ENCODE data around the gene TEX2. TPM values are rescaled to one million over a fixed set of nuclear protein-coding genes. Genes with fewer than 3 reads are reported as not detected.
A peak's percentile ranks its signal among the peaks of the same experiment; 100 is the strongest.

TEX2 gene
- total and polyA plus RNA-seq, 4 experiments from 2014 or later, result 7.9 to 13.1 (median 10.7) TPM

- no peaks in the 10 kb centered on the region for H3K9me3 ChIP-seq (ENCODE audit: control insufficient read depth in 1 of 2, low read length in 2 of 2)
- H3K27me3 ChIP-seq (ENCODE audit: insufficient read depth, low read length), result no peaks in the 10 kb centered on the region
- POLR2A ChIA-PET (ENCODE audit: partially characterized antibody), result no interaction called here
- CTCF ChIA-PET (ENCODE audit: partially characterized antibody), result no interaction called here
- Mint-ChIP-seq H3K36me3 (peaks cover 2 to 9% of the 10 kb centered on the region in 2 donors), H3K4me1 (peaks cover 3 to 11% (median 9%) of the 10 kb centered on the region in 4 donors), H3K4me3 (no peak overlapping the region), H3K27me3 (no peaks in the 10 kb centered on the region), H3K27ac (peak overlapping the region in 1 of 7 donors; percentile 23), H3K9me3 (no peaks in the 10 kb centered on the region)
- H3K36me3 ChIP-seq (ENCODE audit: insufficient read depth, low read length), result no peaks in the 10 kb centered on the region
- H3K27ac ChIP-seq (ENCODE audit: low read depth, low read length), result no peak overlapping the region
- intact Hi-C loops (cut with micrococcal nuclease), result no loop called here
- no peak overlapping the region for H3K4me3 ChIP-seq (ENCODE audit: low read length in 2 of 2)
- H3K4me1 ChIP-seq (ENCODE audit: insufficient read depth, low read length), result no peaks in the 10 kb centered on the region
- no peak for DNase-seq
Observed at GRCh38 chr17:64219571-64219970, 43.5 kb downstream of the TEX2 start.

GRCh38 chr17:64218066-64218465, 45.0 kb downstream of the TEX2 start:
- Histone ChIP-seq H3K27me3 (ENCODE audit: insufficient read depth, low read length) (no peaks in the 10 kb centered on the region), H3K36me3 (ENCODE audit: insufficient read depth, low read length) (no peaks in the 10 kb centered on the region), H3K4me1 (ENCODE audit: insufficient read depth, low read length) (no peaks in the 10 kb centered on the region), H3K9me3 (ENCODE audit: control insufficient read depth in 1 of 2, low read length in 2 of 2) (no peaks in the 10 kb centered on the region), H3K27ac (ENCODE audit: low read depth, low read length) (no peak overlapping the region), H3K4me3 (ENCODE audit: low read length in 2 of 2) (no peak overlapping the region)
- ChIA-PET POLR2A (ENCODE audit: partially characterized antibody) (interaction anchor here (0.5 to 0.7 kb wide), 2 partner anchors 13 to 72 kb away, joined by 3 read pairs; no protein-coding TSS in a partner anchor), CTCF (ENCODE audit: partially characterized antibody) (interaction anchor here (1.5 kb wide), 1 partner anchor 11 kb away, joined by 5 read pairs; no protein-coding TSS in a partner anchor)
- Mint-ChIP-seq H3K9me3 (no peaks in the 10 kb centered on the region), H3K27ac (peak overlapping the region in 2 of 7 donors; percentile 52 to 55), H3K4me1 (peaks cover 3 to 11% (median 9%) of the 10 kb centered on the region in 4 donors), H3K27me3 (no peaks in the 10 kb centered on the region), H3K4me3 (no peak overlapping the region), H3K36me3 (peaks cover 13 to 14% of the 10 kb centered on the region in 2 donors)
- intact Hi-C loops (cut with micrococcal nuclease), result no loop called here
- no peak for DNase-seq

GRCh38 chr17:64217249-64217691, 45.8 kb downstream of the TEX2 start:
- H3K4me3 ChIP-seq (ENCODE audit: low read length in 2 of 2), result no peak overlapping the region
- no peaks in the 10 kb centered on the region for H3K27me3 Mint-ChIP-seq
- no peaks in the 10 kb centered on the region for H3K9me3 Mint-ChIP-seq
- H3K4me1 Mint-ChIP-seq, result peaks cover 3 to 11% (median 9%) of the 10 kb centered on the region in 4 donors
- H3K36me3 ChIP-seq (ENCODE audit: insufficient read depth, low read length), result no peaks in the 10 kb centered on the region
- peaks cover 21 to 22% of the 10 kb centered on the region in 2 donors for H3K36me3 Mint-ChIP-seq
- POLR2A ChIA-PET (ENCODE audit: partially characterized antibody), result no interaction called here
- no peaks in the 10 kb centered on the region for H3K4me1 ChIP-seq (ENCODE audit: insufficient read depth, low read length)
- H3K27me3 ChIP-seq (ENCODE audit: insufficient read depth, low read length), result no peaks in the 10 kb centered on the region
- CTCF ChIA-PET (ENCODE audit: partially characterized antibody), result interaction anchor here (1.5 kb wide), 1 partner anchor 10 kb away, joined by 5 read pairs; no protein-coding TSS in a partner anchor
- no peak overlapping the region for H3K27ac ChIP-seq (ENCODE audit: low read depth, low read length)
- peak overlapping the region in 3 of 7 donors; percentile 14 to 49 (median 23) for H3K27ac Mint-ChIP-seq
- no peaks in the 10 kb centered on the region for H3K9me3 ChIP-seq (ENCODE audit: control insufficient read depth in 1 of 2, low read length in 2 of 2)
- DNase-seq, result no peak
- intact Hi-C loops (cut with micrococcal nuclease), result no loop called here
- no peak overlapping the region for H3K4me3 Mint-ChIP-seq

GRCh38 chr17:64216338-64217248, 46.5 kb downstream of the TEX2 start:
- Mint-ChIP-seq H3K27ac (no peak overlapping the region), H3K4me1 (peaks cover 3 to 11% (median 8%) of the 10 kb centered on the region in 4 donors), H3K4me3 (no peak overlapping the region), H3K36me3 (peaks cover 25 to 27% of the 10 kb centered on the region in 2 donors), H3K27me3 (no peaks in the 10 kb centered on the region), H3K9me3 (no peaks in the 10 kb centered on the region)
- no peak for DNase-seq
- ChIA-PET POLR2A (ENCODE audit: partially characterized antibody) (no interaction called here), CTCF (ENCODE audit: partially characterized antibody) (no interaction called here)
- H3K4me1 ChIP-seq (ENCODE audit: insufficient read depth, low read length), result no peaks in the 10 kb centered on the region
- no peak overlapping the region for H3K4me3 ChIP-seq (ENCODE audit: low read length in 2 of 2)
- no peaks in the 10 kb centered on the region for H3K36me3 ChIP-seq (ENCODE audit: insufficient read depth, low read length)
- intact Hi-C loops (cut with micrococcal nuclease), result no loop called here
- no peaks in the 10 kb centered on the region for H3K9me3 ChIP-seq (ENCODE audit: control insufficient read depth in 1 of 2, low read length in 2 of 2)
- H3K27ac ChIP-seq (ENCODE audit: low read depth, low read length), result no peak overlapping the region
- no peaks in the 10 kb centered on the region for H3K27me3 ChIP-seq (ENCODE audit: insufficient read depth, low read length)

GRCh38 chr17:64216000-64216337, 47.1 kb downstream of the TEX2 start:
- peaks cover 2 to 9% (median 8%) of the 10 kb centered on the region in 4 donors for H3K4me1 Mint-ChIP-seq
- Histone ChIP-seq H3K4me3 (ENCODE audit: low read length in 2 of 2) (no peak overlapping the region), H3K27ac (ENCODE audit: low read depth, low read length) (no peak overlapping the region), H3K36me3 (ENCODE audit: insufficient read depth, low read length) (no peaks in the 10 kb centered on the region), H3K9me3 (ENCODE audit: control insufficient read depth in 1 of 2, low read length in 2 of 2) (no peaks in the 10 kb centered on the region), H3K27me3 (ENCODE audit: insufficient read depth, low read length) (no peaks in the 10 kb centered on the region), H3K4me1 (ENCODE audit: insufficient read depth, low read length) (no peaks in the 10 kb centered on the region)
- H3K9me3 Mint-ChIP-seq, result no peaks in the 10 kb centered on the region
- peaks cover 25 to 26% of the 10 kb centered on the region in 2 donors for H3K36me3 Mint-ChIP-seq
- intact Hi-C loops (cut with micrococcal nuclease), result no loop called here
- H3K27me3 Mint-ChIP-seq, result no peaks in the 10 kb centered on the region
- ChIA-PET POLR2A (ENCODE audit: partially characterized antibody) (no interaction called here), CTCF (ENCODE audit: partially characterized antibody) (no interaction called here)
- no peak overlapping the region for H3K27ac Mint-ChIP-seq
- no peak overlapping the region for H3K4me3 Mint-ChIP-seq
- DNase-seq, result no peak

- H3K4me3 Mint-ChIP-seq, result no peak overlapping the region
- H3K9me3 Mint-ChIP-seq, result no peaks in the 10 kb centered on the region
- Histone ChIP-seq H3K36me3 (ENCODE audit: insufficient read depth, low read length) (no peaks in the 10 kb centered on the region), H3K27ac (ENCODE audit: low read depth, low read length) (no peak overlapping the region), H3K4me1 (ENCODE audit: insufficient read depth, low read length) (no peaks in the 10 kb centered on the region), H3K27me3 (ENCODE audit: insufficient read depth, low read length) (no peaks in the 10 kb centered on the region), H3K4me3 (ENCODE audit: low read length in 2 of 2) (no peak overlapping the region), H3K9me3 (ENCODE audit: control insufficient read depth in 1 of 2, low read length in 2 of 2) (no peaks in the 10 kb centered on the region)
- H3K4me1 Mint-ChIP-seq, result peaks cover 1 to 9% (median 6%) of the 10 kb centered on the region in 4 donors
- intact Hi-C loops (cut with micrococcal nuclease), result no loop called here
- DNase-seq, result no peak
- H3K27ac Mint-ChIP-seq, result no peak overlapping the region
- ChIA-PET POLR2A (ENCODE audit: partially characterized antibody) (no interaction called here), CTCF (ENCODE audit: partially characterized antibody) (no interaction called here)
- H3K27me3 Mint-ChIP-seq, result no peaks in the 10 kb centered on the region
- peaks cover 23 to 25% of the 10 kb centered on the region in 2 donors for H3K36me3 Mint-ChIP-seq
Observed at GRCh38 chr17:64214950-64215349, 48.1 kb downstream of the TEX2 start.

- no peak overlapping the region for H3K4me3 ChIP-seq (ENCODE audit: low read length in 2 of 2)
- no peaks in the 10 kb centered on the region for H3K36me3 ChIP-seq (ENCODE audit: insufficient read depth, low read length)
- H3K4me1 Mint-ChIP-seq, result peaks cover 0 to 6% (median 3%) of the 10 kb centered on the region in 4 donors
- ChIA-PET CTCF (ENCODE audit: partially characterized antibody) (no interaction called here), POLR2A (ENCODE audit: partially characterized antibody) (interaction anchor here (0.6 kb wide), 1 partner anchor 507 kb away, joined by 3 read pairs; no protein-coding TSS in a partner anchor)
- H3K27me3 Mint-ChIP-seq, result no peaks in the 10 kb centered on the region
- no peak overlapping the region for H3K27ac Mint-ChIP-seq
- intact Hi-C loops (cut with micrococcal nuclease), result no loop called here
- peaks cover 24 to 27% of the 10 kb centered on the region in 2 donors for H3K36me3 Mint-ChIP-seq
- no peaks in the 10 kb centered on the region for H3K27me3 ChIP-seq (ENCODE audit: insufficient read depth, low read length)
- H3K4me1 ChIP-seq (ENCODE audit: insufficient read depth, low read length), result no peaks in the 10 kb centered on the region
- DNase-seq, result no peak
- H3K4me3 Mint-ChIP-seq, result no peak overlapping the region
- no peak overlapping the region for H3K27ac ChIP-seq (ENCODE audit: low read depth, low read length)
- H3K9me3 ChIP-seq (ENCODE audit: control insufficient read depth in 1 of 2, low read length in 2 of 2), result no peaks in the 10 kb centered on the region
- no peaks in the 10 kb centered on the region for H3K9me3 Mint-ChIP-seq
Observed at GRCh38 chr17:64213995-64214811, 48.9 kb downstream of the TEX2 start.
